HS-27A (cell line): Measurements from ENCODE around the gene GPR149.

Experiments used
- DNase-seq: peaks from one replicate; pipeline ENCODE4 v3.0.0-alpha.2; 2012; ENCODE audit warnings: low read depth, missing footprints

GPR149 gene

DNA sequence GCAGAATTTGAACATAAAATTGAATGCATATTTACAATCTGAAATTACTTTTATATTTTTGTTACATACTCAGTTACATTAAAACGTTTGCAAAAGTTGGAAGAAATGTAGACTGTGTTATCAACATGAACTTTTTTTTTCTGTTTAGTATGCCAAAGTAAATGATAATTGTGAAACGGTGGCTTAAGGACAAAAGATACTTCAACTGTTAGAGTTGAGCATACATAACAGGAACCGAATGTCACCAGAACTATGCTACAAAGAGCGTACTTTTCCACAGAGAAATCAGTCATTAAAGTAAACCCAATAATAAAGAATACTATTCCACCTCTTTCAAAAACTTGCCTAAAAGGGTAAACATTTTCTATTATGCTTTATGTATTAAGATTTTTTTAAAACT lies 91.4 kb downstream of the GPR149 start:
- DNase-seq: no peak

DNA sequence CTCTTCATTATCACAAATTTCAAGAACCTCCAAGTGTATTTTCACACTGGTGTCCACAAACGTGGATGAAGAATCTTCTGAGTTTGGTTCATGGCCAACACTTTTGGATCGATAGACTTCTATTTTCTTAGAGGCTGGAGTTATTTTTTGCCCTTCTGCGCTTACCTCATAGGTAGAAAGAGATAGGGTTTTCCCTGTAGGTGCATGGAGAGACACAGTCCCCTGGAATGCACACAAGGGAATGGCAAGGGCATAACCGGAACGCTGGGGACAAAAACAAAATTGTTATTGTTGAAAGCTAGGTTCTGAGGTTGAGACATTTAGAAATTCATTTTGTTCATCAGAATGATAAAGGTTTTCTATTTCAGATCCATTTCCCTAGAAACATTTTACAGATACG lies 92.0 kb downstream of the GPR149 start:
- DNase-seq: no peak

GRCh38 chr3:154334973-154335420 lies 95.0 kb downstream of the GPR149 start:
- no peak for DNase-seq

DNA sequence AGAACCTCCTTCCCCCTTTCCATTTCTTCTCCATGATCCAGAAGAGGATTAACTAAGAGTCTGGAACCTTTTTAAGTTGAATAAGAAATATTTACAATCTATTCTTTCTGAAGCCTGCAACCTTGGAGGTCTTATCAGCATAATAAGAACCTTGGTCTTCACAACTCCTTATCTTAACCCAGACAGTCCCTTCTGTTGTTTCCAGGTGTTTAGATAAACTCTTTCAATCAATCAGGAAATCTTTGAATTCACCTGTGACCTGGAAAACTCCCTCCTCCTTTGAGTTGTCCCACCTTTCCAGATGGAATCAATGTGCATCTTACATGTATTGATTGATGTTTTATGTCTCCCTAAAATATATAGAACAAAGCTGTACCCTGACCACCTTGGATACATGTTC lies 102.1 kb downstream of the GPR149 start:
- no peak for DNase-seq

GRCh38 chr3:154324919-154325318 lies 105.1 kb downstream of the GPR149 start:
- no peak for DNase-seq

- DNase-seq: peak; percentile 68
Observed at GRCh38 chr3:154323891-154324738, 105.9 kb downstream of the GPR149 start, which contains the start of gene DHX36. Gene DHX36 (minus strand): TSS chr3:154324487. CDS start chr3:154324416, 71 bp downstream.

DNA sequence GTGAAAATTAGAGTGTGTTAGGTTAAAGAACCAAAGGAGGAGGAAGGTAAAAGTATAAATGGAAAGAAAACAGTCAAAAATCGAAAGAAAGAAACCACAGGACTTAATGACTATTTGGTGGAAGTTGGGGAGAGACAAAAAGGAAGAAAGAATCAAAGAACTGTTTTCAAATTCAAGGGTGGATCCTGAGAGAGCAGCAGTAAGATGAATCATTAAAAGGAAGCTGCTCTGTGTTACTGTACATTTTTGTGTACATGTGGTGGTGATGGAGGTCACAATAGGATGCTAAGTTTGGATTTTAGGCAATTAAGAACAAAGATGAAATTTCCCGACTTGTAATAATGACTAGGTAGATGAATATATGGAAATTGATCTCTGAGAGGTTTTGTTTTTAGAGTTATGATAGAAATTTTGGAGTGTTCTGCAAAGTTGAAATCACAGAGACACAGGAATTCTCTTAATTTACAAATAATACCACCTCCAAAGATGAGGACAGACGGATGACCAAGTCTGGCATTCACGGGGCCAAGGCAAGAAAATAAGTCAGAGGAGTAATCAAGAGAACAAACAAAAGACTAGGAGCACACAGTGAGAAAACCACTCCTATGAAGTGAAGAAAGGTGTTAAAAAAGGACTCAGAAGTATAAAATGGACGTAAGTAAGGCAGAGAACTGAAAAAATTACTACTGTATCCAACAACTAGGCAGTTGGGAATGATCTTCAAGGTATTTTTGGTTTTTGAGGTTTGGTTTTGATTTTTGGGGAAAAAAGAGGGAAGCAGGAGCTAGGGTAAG lies 112.8 kb downstream of the GPR149 start:
- no peak for DNase-seq

- DNase-seq: no peak
Observed at GRCh38 chr3:154314152-154314551, 115.8 kb downstream of the GPR149 start.

GRCh38 chr3:154310840-154311239 lies 119.2 kb downstream of the GPR149 start:
- DNase-seq: no peak

GRCh38 chr3:154307363-154307762 lies 122.6 kb downstream of the GPR149 start:
- no peak for DNase-seq

DNA sequence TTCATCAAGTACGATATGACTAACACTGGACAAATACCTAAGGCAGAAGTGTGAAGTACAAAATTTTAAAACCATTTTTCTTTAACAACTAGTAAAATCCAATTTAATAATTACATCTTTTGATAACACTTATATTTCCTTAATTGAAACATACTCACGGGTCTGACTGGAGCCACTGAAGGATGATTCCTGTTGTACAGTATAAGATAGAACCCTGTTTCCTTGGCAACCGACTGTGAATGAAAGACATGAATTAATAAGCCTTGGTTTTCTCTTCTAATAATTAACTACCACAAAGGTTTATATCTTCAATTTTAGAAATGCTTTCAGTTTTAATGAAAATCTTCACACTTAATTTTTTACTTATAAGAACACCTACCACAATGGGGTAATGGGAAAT lies 125.1 kb downstream of the GPR149 start:
- DNase-seq: no peak

- no peak for DNase-seq
Observed at GRCh38 chr3:154304116-154304786, 125.7 kb downstream of the GPR149 start.

DNA sequence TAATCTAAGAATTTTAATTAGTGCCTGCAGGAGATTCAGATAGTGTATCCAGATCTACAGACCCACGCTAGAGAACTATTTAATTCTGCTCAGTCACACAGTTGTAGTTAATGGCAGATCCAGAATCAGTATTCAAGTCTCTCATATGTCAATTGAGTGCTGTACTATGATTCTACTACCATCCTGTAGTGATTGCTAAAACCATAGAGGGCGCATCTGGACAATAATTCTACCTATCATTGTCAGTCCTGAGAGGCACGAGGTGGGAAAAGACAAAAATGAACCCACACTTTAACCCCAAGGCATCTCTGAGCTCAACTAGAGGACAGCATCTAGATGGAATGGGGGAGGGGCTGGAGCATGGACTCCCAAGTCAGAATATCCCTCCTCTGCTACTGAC lies 128.4 kb downstream of the GPR149 start:
- no peak for DNase-seq

DNA sequence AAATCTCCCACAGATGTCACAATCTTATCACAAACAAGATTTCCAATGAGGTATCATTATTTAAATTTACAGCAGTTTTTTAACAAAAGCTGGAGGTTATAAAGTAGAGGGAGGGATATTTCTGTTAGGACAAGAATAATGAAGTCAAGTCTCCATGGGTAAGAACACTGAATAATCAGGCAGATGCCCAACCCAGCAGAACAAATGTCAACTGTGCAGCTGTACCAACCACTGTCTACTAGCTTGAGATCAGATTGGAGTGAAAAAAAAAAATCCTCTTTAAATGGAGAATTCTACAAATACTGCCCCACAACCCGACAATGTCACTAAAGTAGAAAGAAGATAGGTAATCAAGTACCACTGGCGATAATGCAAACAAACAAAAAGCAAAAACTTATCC lies 136.0 kb downstream of the GPR149 start:
- no peak for DNase-seq

GRCh38 chr3:154290187-154290586 lies 139.8 kb downstream of the GPR149 start:
- no peak for DNase-seq
